HG03565 (cell line): Measurements from ENCODE around the gene LIPE.

Experiments used
- ATAC-seq: cut with Tn5 transposase; IDR thresholded peaks from one replicate; pipeline ENCODE4 v1.9.1; 2021; ENCODE audit warnings: mild to moderate bottlenecking, moderate library complexity; ENCODE audit not compliant: unreplicated experiment

Gene LIPE

GRCh38 chr19:42357290-42357689, 69.9 kb downstream of the LIPE start:
- no peak for ATAC-seq

- no peak for ATAC-seq
Observed at GRCh38 chr19:42356686-42357085, 70.5 kb downstream of the LIPE start.

- ATAC-seq: no peak
Observed at GRCh38 chr19:42355896-42356295, 71.3 kb downstream of the LIPE start.

GRCh38 chr19:42353341-42354015, 73.7 kb downstream of the LIPE start:
- ATAC-seq: no peak

GRCh38 chr19:42352301-42353259, 74.6 kb downstream of the LIPE start:
- ATAC-seq: no peak
